Loucy (cell line): ENCODE results near the gene RAB6A.

Experiments
- EZH2phosphoT487 ChIP-seq: fragments of 200-600 bp; IDR thresholded peaks from 2 replicates; pipeline ENCODE4 v1.6.1; 2018; ENCODE audit warnings: antibody characterized with exemption, mild to moderate bottlenecking, moderate library complexity, borderline replicate concordance
- TF ChIP-seq, protein P1 (sequence below): fragments of 200-600 bp; sonication (generic); conservative IDR thresholded peaks from 2 replicates; pipeline ENCODE4 v1.5.1; 2014; ENCODE audit warnings: mild to moderate bottlenecking, antibody characterized with exemption, low read length

DNA sequence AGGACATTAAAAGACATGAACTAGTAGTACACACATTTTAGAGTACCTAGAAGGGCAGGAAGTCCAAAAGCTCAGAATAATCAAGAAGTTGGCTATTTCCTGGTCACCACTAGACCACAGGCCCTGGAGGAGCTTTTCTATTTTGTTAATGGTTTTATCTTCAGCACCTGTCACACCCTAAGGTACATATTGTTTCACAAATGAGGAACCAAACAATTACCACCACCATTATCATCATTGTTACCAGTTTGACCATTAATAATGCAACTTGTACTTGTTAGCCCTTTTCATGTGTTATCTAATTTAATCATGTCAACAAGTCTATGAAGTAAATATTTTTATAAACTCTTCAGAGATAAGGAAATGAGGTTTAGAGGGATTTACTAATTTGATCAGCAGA lies 31.7 kb upstream of the RAB6A start:
- TF ChIP-seq, protein P1, sequence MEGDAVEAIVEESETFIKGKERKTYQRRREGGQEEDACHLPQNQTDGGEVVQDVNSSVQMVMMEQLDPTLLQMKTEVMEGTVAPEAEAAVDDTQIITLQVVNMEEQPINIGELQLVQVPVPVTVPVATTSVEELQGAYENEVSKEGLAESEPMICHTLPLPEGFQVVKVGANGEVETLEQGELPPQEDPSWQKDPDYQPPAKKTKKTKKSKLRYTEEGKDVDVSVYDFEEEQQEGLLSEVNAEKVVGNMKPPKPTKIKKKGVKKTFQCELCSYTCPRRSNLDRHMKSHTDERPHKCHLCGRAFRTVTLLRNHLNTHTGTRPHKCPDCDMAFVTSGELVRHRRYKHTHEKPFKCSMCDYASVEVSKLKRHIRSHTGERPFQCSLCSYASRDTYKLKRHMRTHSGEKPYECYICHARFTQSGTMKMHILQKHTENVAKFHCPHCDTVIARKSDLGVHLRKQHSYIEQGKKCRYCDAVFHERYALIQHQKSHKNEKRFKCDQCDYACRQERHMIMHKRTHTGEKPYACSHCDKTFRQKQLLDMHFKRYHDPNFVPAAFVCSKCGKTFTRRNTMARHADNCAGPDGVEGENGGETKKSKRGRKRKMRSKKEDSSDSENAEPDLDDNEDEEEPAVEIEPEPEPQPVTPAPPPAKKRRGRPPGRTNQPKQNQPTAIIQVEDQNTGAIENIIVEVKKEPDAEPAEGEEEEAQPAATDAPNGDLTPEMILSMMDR, result no peak
- TF ChIP-seq EZH2phosphoT487, result no peak
